GM12891 (cell line): Measurements from ENCODE around the gene TMEM132D.

Experiments
- DNase-seq: peaks from one replicate; pipeline ENCODE4 v3.0.0; 2011; ENCODE audit warnings: low spot score; ENCODE audit not compliant: insufficient read length
- FAIRE-seq: peaks from 2 replicates; lab custom pipeline; 2011; peaks lifted over from hg19 to GRCh38; lab: Jason Lieb, UNC
- PAX5 ChIP-seq: IDR thresholded peaks from 2 replicates; pipeline ENCODE4 v1.6.1; 2011; ENCODE audit warnings: low read length, moderate library complexity, mild to moderate bottlenecking; ENCODE audit not compliant: insufficient read depth, severe bottlenecking
- POLR2A ChIP-seq: IDR thresholded peaks from 2 replicates; pipeline ENCODE4 v1.6.1; 2011; ENCODE audit warnings: low read depth, low read length, control low read depth
- POLR2AphosphoS5 ChIP-seq: IDR thresholded peaks from 2 replicates; pipeline ENCODE4 v1.6.1; 2011; ENCODE audit warnings: low read depth, low read length, control low read depth
- POU2F2 ChIP-seq: IDR thresholded peaks from 2 replicates; pipeline ENCODE4 v1.6.1; 2011; ENCODE audit warnings: low read depth, mild to moderate bottlenecking, control low read depth, low read length, moderate library complexity
- SPI1 ChIP-seq: IDR thresholded peaks from 2 replicates; pipeline ENCODE4 v1.6.1; 2011; ENCODE audit warnings: low read depth, low read length, control low read depth
- TAF1 ChIP-seq: IDR thresholded peaks from 2 replicates; pipeline ENCODE4 v1.6.1; 2011; ENCODE audit warnings: low read depth, low read length, control low read depth

The TMEM132D gene

DNA sequence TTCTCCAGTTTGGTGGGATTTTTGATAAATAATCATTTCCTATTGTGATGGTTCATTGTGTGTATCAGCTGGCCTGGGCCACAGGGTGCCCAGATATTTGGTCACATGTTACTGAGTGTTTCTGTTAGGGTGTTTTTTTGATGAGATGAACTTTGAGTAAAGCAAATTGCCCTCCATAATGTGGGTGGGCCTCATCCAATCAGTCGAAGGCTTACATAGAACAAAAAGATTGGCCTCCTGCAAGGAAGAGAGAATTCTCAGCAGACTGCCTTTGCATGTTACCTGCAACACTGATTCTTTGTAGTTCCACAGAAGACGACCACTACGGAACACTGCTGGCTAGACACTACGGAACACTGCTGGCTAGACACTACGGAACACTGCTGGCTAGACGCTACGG lies 609.0 kb downstream of the TMEM132D start:
- DNase-seq (no peak), FAIRE-seq (no peak)
- no peak for TF ChIP-seq POLR2A
- TF ChIP-seq TAF1 = no peak
- no peak for TF ChIP-seq PAX5
- TF ChIP-seq POLR2AphosphoS5 = no peak
- TF ChIP-seq POU2F2 = no peak
- TF ChIP-seq SPI1 = no peak

DNA sequence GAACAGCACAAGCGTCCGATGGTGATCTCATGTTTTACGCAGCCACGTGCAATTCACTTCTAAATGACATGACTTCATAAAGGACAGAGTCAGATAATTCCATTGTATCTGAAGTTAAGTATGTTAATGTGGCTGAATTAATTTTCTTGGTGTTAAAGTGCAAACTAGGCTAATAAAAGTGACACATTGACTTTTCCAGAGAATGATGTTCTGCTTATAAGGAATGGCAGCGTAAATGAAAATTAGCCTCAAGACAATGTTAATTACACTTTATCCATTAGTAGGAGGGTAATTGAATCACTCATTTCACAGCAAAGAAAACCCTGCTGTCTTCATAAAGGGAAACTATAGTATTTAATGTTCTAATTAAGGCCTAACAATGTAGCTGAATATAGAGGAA lies 624.1 kb downstream of the TMEM132D start:
- FAIRE-seq = no peak

DNA sequence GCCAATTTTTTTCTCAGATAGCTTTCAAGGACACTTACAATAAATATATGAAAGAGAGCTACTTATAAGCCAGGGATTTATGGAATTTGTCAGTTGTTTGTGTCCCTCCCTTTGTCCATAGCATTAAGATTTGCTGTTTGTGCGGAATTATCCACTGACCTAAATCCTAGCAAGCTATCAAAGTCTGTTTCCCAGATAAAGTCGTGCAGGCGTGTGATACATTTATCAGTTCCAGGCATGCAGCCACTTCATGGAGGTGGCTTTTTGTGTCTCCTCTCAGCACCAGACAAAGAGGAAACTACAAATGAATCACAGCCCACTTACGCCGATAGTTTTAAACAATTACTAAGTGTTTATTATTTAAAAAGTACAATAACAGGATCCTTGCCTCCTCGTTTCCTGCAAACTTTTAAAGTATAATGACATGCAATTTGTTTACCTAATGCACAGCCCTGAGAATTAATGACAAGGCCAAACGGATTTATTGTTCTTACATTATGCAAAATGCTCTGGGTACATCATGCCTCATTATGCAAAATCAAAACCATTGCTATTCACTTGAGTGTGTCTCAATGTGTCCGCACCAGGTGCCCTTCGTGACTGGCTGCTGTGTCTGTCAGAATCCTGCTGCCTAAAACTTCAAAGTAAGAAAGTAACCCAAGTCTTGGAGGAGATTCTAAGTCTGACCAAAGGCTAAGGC lies 627.3 kb downstream of the TMEM132D start:
- no peak for TF ChIP-seq SPI1
- no peak for TF ChIP-seq POU2F2
- TF ChIP-seq TAF1 = no peak
- no peak for TF ChIP-seq POLR2AphosphoS5
- no peak for TF ChIP-seq PAX5
- TF ChIP-seq POLR2A = no peak
- DNase-seq = no peak
- no peak for FAIRE-seq

More for the DNA sequence above, 624.1 kb downstream of the TMEM132D start:
- TF ChIP-seq POLR2AphosphoS5 = no peak
- TF ChIP-seq POLR2A = no peak
- no peak for TF ChIP-seq PAX5
- no peak for TF ChIP-seq POU2F2
- TF ChIP-seq TAF1 = no peak
- TF ChIP-seq SPI1 = no peak
- DNase-seq = no peak

DNA sequence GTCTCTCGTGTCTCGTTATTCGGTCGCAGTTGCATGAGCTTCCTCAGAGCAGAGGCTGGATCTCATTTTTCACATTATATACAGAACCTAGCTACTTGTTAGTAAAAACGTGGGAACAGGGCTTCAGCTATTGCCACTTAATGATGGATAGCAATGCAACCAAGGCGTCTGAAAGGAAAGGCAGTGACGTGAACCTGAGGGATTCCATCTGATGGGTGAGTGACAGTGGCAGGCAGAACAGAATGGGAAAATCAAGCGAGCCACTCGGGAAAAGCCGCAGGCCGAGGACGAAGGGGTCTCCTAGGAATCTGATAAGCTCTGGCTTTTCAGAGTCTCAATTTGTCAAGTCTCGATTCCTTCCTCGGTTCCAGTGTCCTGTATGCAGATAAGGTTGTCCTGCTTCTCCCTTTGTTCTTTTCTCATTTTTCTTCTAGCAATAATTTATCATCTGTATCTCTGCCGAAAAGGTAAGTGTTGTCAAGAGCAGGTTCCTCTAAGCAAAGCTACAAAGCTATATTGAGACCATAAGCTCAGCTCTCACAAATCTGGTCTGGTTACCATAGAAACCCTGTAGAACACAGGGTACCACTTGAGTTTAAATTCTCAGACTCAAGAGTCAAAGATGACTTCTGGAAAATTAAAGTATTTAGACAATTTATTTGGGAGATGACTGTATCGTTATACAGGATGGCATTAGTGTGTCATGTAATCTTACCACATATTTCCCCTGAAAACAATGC lies 633.9 kb downstream of the TMEM132D start:
- TF ChIP-seq POLR2AphosphoS5 (no peak), SPI1 (no peak), POLR2A (no peak), PAX5 (no peak), POU2F2 (no peak), TAF1 (no peak)
- DNase-seq (no peak), FAIRE-seq (no peak)

DNA sequence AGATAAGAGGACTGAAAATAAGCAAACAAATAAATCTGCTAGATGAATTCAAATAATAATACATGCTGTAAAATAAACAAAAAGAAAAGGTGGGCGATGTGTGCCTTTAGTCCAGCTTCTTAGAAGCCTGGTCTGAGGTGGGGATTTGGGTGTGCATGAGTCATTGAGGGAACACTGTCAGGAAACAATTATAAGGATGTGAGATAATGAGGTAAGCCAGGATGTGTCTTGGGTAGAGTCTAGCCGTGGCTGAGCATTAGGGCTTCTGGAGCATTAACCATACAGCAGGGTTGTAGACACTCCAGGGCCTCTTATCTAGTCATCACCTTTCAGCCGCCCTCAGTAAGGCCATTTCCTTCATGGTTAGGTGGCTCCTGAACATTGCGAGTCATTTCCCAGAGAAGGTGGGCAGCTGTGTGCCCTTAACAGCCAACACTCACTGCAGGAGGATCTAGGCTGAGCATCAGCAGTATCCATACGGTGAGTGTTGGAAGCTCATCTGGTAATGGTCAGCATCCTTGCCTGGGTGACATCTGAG lies 645.0 kb downstream of the TMEM132D start:
- DNase-seq = no peak
- TF ChIP-seq SPI1 = no peak
- no peak for TF ChIP-seq POLR2A
- TF ChIP-seq TAF1 = no peak
- TF ChIP-seq POU2F2 = no peak
- TF ChIP-seq PAX5 = no peak
- no peak for TF ChIP-seq POLR2AphosphoS5
- FAIRE-seq = no peak

DNA sequence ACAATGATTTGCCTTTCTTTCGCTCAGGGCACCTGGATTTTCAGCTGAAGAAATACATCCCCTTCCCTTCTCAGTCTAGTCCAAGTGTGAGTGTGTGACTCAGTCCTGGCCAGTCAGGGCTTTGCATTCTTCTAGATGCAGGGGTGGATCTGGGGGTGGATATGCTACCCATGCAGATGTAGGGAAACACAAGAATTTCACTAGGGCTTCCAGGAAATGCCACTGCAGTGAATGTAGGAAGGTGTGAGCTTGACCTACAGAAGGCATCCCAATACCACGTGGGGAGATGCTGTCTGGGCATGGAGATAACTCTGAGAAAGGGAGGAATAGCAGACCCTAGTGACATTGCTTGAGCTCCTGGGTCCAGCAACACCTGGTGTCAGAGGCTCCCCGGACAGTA lies 646.3 kb downstream of the TMEM132D start:
- no peak for FAIRE-seq
- TF ChIP-seq PAX5 (no peak), SPI1 (no peak), POU2F2 (no peak)
- DNase-seq = no peak

DNA sequence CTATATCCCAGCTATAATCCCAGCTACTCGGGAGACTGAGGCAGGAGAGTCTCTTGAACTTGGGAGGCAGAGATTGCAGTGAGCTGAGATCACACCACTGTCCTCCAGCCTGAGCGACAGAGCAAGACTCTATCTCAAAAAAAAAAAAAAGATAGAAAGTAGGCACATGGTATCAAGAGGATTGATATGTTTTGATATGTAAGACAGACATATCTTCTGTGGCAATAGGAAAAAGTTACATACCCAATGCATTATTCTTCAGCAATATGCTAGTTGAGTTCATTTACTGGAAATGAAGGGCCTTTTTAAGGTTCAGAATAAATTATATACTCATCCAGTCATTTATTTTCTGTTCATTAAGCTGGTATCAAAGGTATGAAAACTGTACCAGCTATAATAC lies 657.2 kb downstream of the TMEM132D start:
- no peak for DNase-seq
- no peak for FAIRE-seq
- TF ChIP-seq PAX5 (no peak), TAF1 (no peak)

DNA sequence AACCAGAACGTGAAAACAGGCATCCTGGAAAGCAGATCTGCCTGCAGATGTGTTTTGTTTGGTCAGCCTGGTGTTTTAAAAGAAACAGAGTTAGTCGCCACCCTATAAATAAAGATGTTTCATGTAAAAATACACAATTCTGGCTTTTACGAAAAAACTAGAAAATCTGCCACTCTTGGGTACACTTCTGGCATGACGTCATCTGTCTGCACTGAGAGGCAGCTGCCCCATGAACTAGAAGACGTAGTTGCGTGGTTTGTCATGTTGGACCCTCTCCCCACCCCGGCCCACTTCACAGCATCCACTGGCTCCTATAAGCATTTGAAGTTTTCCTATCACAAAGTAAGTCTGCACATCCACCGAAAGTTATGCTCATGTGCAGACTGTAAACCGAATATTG lies 658.1 kb downstream of the TMEM132D start:
- no peak for DNase-seq
- FAIRE-seq = no peak
- TF ChIP-seq TAF1 (no peak), POU2F2 (no peak)

DNA sequence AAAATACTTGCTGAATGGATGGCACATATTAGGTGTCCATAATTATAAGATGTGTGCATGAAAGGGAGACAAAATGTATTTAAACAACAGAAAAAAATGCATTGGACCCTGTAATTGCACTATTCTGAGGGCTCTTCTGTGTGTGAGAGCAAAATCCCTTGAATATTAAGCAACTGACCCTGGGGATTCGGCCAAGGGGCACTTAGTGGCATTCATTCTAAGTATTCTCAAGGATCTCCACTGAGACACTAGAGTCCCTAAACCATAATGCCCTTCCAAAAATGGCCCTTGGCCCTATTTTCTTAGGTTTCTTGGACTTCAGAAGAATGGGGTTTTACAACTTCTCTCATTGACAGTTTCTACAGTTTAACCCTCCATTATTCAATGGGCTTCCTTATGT lies 662.0 kb downstream of the TMEM132D start:
- DNase-seq = no peak
- FAIRE-seq = no peak
- no peak for TF ChIP-seq TAF1
- no peak for TF ChIP-seq POU2F2

DNA sequence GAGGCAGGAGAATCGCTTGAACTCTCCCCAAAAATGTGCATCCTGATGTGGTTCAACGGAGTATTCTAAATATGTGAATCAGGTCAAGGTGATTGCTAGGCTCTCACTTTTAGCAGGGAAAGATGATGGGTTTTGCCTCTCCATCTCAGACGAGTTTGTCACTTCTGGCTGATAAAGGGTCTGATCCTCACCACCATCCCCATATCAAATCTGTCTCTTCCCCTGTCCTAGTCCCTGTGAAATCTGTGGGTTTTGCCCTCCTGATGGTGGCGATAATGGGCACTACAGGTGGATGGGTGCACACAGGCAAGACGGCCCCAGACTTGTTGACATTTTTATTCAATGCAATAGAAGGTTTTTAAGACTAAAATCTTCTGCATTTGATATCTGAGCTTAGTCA lies 665.9 kb downstream of the TMEM132D start:
- FAIRE-seq (no peak), DNase-seq (no peak)
- TF ChIP-seq POLR2AphosphoS5 (no peak), TAF1 (no peak), SPI1 (no peak), POU2F2 (no peak), PAX5 (no peak), POLR2A (no peak)
